HEK293T (cell line): ENCODE results near the gene RHEB.

ENCODE experiments used
- BHLHE40 ChIP-seq: fragments of 450-650 bp; IDR thresholded peaks from 2 replicates; pipeline ENCODE4 v1.6.1; 2016; ENCODE audit warnings: mild to moderate bottlenecking, moderate library complexity, borderline replicate concordance
- CTBP1 ChIP-seq: fragments of 450-650 bp; IDR thresholded peaks from 2 replicates; pipeline ENCODE4 v1.6.1; 2016; ENCODE audit warnings: borderline replicate concordance
- ELF4 ChIP-seq: fragments of 450-650 bp; IDR thresholded peaks from 2 replicates; pipeline ENCODE4 v1.6.1; 2017; ENCODE audit warnings: antibody characterized with exemption
- FOXA1 ChIP-seq: fragments of 450-650 bp; IDR thresholded peaks from 2 replicates; pipeline ENCODE4 v1.6.1; 2016; ENCODE audit warnings: mild to moderate bottlenecking
- FOXK2 ChIP-seq: fragments of 450-650 bp; IDR thresholded peaks from 2 replicates; pipeline ENCODE4 v1.6.1; 2016; ENCODE audit warnings: mild to moderate bottlenecking
- FOXM1 ChIP-seq: fragments of 450-650 bp; IDR thresholded peaks from 2 replicates; pipeline ENCODE4 v1.6.1; 2017; ENCODE audit warnings: mild to moderate bottlenecking, borderline replicate concordance
- HDGF ChIP-seq: fragments of 450-650 bp; IDR thresholded peaks from 2 replicates; pipeline ENCODE4 v1.6.1; 2017; ENCODE audit warnings: antibody characterized with exemption, borderline replicate concordance
- LEF1 ChIP-seq: fragments of 450-650 bp; IDR thresholded peaks from 2 replicates; pipeline ENCODE4 v1.6.1; 2017; ENCODE audit warnings: mild to moderate bottlenecking, borderline replicate concordance
- NFRKB ChIP-seq: fragments of 450-650 bp; IDR thresholded peaks from 2 replicates; pipeline ENCODE4 v1.6.1; 2016; ENCODE audit warnings: mild to moderate bottlenecking, moderate library complexity
- PKNOX1 ChIP-seq: fragments of 450-650 bp; IDR thresholded peaks from 2 replicates; pipeline ENCODE4 v1.6.1; 2016
- SP1 ChIP-seq: fragments of 450-650 bp; IDR thresholded peaks from 2 replicates; pipeline ENCODE4 v1.6.1; 2017
- SUZ12 ChIP-seq: fragments of 450-650 bp; IDR thresholded peaks from 2 replicates; pipeline ENCODE4 v1.6.1; 2016; ENCODE audit warnings: mild to moderate bottlenecking
- TARDBP ChIP-seq: fragments of 450-650 bp; IDR thresholded peaks from 2 replicates; pipeline ENCODE4 v1.6.1; 2016
- ZNF384 ChIP-seq: fragments of 450-650 bp; IDR thresholded peaks from 2 replicates; pipeline ENCODE4 v1.6.1; 2016

GRCh38 chr7:151514461-151515275 lies 5.0 kb downstream of the RHEB start:
- TF ChIP-seq SP1 (no peak), HDGF (no peak), CTBP1 (no peak), BHLHE40 (no peak), FOXK2 (no peak), ELF4 (no peak), FOXM1 (no peak), PKNOX1 (no peak), SUZ12 (no peak), LEF1 (no peak), TARDBP (no peak), NFRKB (no peak), ZNF384 (no peak), FOXA1 (no peak)
